Activated CD4-positive, alpha-beta T cell treated with anti-CD3 and anti-CD28 coated beads, Interleukin-2, Interleukin-4, amounts not matched to agents 100 ng/mL and 50 ng/mL, durations not matched to agents 16 hours and 8 hours (primary cell): ENCODE data around the gene OR2V2.
"Not testable (repeated sequence)": the region's sequence is repeated elsewhere in the genome, so short reads cannot be mapped to it uniquely, and the experiment has no call there.

Experiments
- DNase-seq: peaks from one replicate; pipeline ENCODE4 v3.0.0-alpha.2; 2020; ENCODE audit warnings: low spot score

OR2V2 gene

GRCh38 chr5:181114844-181115778, 32.3 kb upstream of the OR2V2 start:
- no peak for DNase-seq

DNA sequence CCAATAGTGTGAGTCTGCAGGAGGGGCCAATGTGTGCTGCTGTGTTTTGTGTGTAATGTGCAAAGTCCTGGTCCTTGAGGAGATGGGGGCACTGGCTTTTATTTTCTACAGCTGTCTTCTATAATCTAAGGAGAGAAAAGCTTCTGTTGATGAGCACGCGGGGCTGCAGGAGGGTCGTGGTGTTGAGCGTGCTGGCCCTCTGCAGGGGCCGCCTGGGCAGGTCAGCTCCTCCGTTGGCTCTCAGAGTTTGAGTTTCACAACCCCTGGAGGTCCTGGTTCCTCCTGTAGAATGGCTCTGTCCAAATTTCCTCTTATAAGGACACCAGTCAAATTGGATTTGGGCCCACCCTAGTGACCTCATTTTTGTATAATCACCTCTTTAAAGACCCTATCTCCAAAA, 29.0 kb upstream of the OR2V2 start:
- no peak for DNase-seq

DNA sequence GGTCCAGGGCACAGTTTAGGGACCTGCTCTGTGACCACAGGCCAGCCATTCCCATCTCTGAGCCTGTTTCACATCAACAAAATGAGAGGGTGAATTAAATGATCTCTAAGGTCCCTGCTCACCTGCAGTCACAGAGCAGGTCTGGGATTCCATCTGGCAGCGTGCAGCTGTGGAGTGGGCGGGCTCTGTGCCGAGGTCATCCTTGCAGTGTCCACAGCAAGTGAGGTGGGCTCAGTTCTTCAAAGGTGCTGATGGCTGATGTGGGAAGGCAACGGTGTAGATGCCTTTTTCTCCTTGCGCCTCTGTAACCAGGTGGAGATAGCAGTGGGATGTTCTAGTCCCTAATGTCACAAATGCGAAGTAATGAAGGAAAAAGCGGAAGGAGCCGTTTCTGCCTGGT, 28.3 kb upstream of the OR2V2 start:
- no peak for DNase-seq

DNA sequence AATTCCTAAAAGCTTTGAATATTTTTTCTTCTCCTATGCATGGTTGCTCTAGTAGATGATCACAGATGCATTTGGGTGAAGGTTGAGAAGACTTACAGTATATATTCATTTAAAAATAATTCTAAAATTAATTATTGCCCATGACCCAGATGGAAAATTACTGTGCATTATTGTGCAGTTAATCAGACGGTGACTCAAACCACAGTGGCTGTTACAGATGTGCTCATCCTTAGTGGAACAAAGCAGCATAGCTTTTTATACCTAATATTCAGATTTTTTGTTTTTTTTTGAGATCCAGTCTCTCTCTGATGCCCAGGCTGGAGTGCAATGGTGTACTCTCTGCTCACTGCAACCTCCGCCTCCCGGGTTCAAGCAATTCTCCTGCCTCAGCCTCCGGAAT, 27.1 kb upstream of the OR2V2 start:
- no peak for DNase-seq

- no peak for DNase-seq
These were observed 26.6 kb upstream of the OR2V2 start for GRCh38 chr5:181120761-181121160.

GRCh38 chr5:181121675-181122561, 25.5 kb upstream of the OR2V2 start:
- DNase-seq, result no peak

- no peak for DNase-seq
These were observed 22.9 kb upstream of the OR2V2 start for GRCh38 chr5:181124526-181124925.

GRCh38 chr5:181126841-181127240, 20.5 kb upstream of the OR2V2 start:
- no peak for DNase-seq

GRCh38 chr5:181127456-181127855, 19.9 kb upstream of the OR2V2 start:
- DNase-seq, result no peak

GRCh38 chr5:181127907-181128626, 19.3 kb upstream of the OR2V2 start:
- DNase-seq, result no peak

DNA sequence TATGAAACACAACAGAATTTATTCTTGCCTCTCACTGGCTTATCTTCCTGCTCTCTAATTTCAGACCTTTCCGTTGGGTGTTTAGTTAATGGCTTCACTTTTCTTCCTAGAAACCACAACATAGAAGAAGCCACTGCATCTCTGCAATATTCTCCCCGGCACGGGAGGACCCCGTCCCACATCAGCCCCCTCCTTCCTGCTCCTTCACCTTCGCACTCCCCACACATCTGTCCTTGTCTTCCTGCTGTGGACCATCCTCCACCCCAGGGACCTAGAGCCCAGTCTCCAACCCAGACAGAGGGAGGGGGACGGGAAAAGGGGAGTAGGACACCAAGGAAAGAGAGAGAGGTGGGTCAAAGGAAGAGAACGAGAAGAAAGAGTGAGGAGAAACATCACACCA, 17.8 kb upstream of the OR2V2 start:
- DNase-seq, result no peak

DNA sequence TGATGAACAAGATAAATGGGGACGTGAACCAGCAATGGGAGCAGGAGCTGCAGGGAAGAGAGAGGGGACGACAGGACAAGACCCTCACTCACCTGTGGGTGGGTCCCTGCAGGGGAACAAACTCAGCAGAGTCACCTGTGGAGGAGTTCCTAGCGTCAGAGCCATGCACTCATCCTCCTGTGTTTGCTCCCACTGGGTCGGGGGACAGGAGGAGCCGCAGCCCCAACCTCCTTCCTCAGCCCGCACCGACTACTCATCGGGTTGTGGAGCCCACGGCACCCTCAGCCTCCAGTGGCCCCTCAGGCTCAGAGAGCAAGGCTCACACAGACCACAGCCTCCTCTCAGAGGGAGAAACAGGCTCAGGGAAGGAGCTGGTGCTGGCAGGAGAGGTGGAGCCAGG, 17.3 kb upstream of the OR2V2 start:
- DNase-seq, result not testable (repeated sequence)

DNA sequence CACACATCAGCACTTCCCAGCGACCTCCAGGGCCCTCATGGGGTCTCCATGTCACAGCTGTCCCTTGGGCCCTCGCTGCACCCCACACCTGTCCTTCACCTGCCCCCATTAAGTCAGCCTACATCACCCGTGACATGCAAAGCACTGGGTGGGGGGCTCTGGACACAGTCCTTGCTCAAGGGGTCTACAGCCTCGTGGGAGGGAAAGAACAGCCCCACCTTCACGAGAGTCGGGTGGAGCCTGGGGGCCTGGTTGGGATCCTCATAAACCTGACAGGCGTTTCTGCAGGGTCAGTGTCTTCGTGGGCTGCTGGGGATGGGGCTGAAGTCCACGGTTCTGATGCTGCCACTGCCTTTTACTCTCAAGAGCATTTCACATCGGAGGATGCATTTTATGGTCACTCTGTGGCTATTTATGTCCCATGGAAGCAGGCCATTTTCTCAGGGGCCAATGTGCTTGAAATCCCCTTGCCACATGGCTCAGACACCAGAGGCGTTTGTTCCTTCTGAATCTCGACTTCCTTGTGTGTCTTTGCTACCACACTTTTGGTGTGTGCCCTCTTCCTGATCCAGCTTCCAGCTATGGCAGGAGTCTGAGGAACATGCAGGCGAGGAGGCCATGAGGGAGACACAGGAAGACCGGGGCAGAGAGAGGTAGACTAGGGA, 16.4 kb upstream of the OR2V2 start, which contains the start of gene OR2V1:
TSS of gene OR2V1 (minus strand) at position 338 of the 665 bp plus-strand sequence. CDS start 5,865 bp downstream, outside the sequence.
- DNase-seq, result no peak

DNA sequence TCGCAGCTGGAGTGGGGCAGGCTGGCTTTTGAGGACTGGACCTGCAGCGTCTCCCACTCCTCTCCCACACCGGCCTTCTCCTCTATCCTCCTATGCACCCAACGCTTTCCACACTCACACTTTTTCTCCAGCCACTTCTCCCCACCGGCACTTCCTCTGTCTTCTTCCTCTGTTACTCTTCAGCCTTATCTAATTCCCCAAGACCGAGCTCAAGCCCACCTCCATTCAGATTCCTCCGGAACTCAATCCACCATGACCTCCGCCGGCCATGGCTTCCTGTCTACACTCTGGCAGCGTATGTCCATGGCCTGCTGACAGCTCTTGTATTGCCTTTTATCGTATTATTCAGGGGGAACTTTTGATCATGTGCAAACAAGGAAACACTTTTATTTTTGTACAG, 15.9 kb upstream of the OR2V2 start:
- no peak for DNase-seq

GRCh38 chr5:181133083-181133482, 14.3 kb upstream of the OR2V2 start:
- DNase-seq, result no peak

DNA sequence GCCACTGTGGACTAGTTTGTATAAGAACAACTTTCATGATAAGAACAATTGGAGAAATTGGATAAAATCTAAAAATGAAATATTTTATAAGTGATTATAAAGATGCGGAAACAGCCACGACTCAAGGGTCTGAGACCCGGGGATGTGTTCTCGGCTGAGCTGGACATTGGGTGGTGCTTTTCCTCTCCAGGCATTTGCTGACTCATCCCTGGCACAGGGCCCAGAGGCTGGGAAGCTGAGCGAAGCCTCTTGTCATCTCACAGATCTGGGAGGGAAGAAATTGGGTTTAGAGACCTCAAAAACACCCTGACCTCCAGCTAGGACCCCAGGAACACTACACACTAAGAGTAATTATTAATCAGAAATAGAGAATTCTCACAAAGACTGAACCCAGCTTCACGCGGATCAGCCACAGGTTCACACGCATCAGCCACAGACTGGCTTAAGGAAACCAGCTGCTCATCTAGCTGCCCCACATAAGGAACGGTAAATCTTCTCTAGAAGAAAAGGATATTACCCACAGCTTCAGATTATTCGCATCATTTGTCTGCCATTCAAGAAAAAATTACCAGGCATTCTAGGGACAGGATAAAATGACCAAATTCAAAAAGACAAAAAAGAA, 13.7 kb upstream of the OR2V2 start:
- DNase-seq, result no peak

DNA sequence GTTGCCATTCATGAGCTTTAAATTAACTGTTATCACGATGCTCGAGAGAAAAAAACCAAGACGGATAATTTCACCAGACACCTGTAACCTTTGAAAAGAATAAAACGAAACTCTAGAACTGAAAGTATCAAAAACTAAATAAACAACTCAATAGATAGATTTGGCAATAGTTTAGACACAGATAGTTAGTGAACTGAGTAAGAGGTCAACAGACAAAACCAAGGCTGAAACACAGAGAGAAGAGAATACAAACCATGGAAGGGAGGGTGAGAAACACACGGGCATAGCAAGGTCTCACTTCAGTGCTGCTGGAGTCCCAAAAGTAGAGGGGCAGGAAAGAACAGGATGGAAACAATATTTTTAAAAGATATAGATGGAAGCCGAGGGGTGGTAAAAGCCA, 13.1 kb upstream of the OR2V2 start:
- DNase-seq, result no peak

DNA sequence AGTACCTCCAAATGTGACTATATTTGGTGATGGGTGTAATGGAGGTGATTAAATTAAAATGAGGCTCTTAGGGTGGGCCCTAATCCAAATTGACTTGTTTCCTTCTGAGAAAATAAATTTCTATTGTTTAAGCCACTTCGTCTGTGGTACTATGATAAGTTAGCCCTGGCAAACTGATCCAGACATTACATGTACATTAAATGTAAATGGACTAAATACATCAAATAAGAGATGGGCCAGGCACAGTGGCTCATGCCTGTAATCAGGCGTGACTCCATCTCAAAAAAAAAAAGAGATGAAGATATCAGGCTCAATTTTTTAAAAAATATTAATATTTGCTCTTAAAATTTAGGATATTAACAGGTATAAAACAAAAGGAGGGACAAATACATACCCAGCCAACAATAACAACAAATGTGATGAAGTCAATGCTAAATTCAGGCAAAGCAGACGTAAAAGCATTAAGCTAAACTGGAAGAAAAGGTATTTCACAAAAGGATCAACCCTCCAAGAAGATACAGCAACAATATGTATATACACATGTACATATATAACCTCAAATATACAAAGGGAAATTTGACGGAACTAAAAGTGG, 10.9 kb upstream of the OR2V2 start:
- no peak for DNase-seq

GRCh38 chr5:181138258-181138657, 9.1 kb upstream of the OR2V2 start:
- DNase-seq, result no peak

GRCh38 chr5:181140766-181141165, 6.6 kb upstream of the OR2V2 start:
- DNase-seq, result no peak

DNA sequence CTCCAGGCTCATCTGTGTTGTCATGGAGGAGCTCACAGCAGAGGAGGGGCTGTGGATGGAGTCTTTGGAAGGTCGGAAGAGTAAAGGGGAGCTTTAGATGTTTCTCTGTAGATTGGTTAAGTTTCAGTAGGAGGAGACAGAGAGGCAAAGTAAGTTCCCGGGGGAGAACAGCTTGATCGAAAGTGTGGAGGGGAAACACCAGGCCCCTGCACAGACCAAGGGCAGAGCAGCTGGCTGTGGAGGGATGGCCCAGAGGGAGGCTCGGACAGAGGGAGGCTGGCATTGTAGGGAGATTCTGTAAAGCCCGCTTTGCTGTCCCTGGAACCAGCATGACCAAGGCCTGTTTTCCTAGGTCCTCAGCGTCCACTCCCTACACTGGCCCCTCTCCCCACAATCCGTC, 5.3 kb upstream of the OR2V2 start:
- DNase-seq, result no peak
